ENCODE data around the gene ASXL1. TPM values are rescaled to one million over a fixed set of nuclear protein-coding genes. Genes with fewer than 3 reads are reported as not detected.

Gene ASXL1
- total and polyA plus RNA-seq, 2 experiments from 2014 or later, result 10.4 to 29.0 TPM

DNA sequence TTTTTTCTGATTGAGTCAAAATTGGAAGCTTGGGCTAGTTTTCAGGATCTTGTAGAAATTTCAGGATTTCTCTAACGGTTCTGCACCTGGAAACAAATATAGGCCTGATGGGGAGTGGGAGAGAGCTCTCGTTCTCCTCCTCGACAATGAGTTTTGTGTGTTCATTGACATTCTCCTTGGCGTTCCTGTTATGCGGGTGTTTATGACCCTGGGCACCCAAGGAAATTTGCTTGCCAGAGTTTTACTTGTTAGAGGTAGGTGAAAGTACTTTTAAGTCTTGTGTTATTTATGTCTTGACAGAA is 2.2 kb downstream of the ASXL1 start:
- H3K4me1 Mint-ChIP-seq, result peaks cover 12% of the 10 kb centered on the region
- H3K27ac Mint-ChIP-seq, result no peak overlapping the region
- Histone ChIP-seq H3K9me2 (ENCODE audit: insufficient read depth) (no peaks in the 10 kb centered on the region), H3F3A (replicated peaks; ENCODE audit: low read depth) (peaks cover 15% of the 10 kb centered on the region), H3K4me3 (no peak overlapping the region), H3K27ac (ENCODE audit: low read depth) (no peak overlapping the region), H2AFZ (no peak overlapping the region), H3K36me3 (ENCODE audit: insufficient read depth) (no peaks in the 10 kb centered on the region), H4K20me1 (replicated peaks; ENCODE audit: insufficient read depth) (peaks cover 59% of the 10 kb centered on the region), H3K4me2 (no peak overlapping the region), H3K79me2 (replicated peaks; ENCODE audit: insufficient read depth) (peaks cover 59% of the 10 kb centered on the region), H3K4me1 (ENCODE audit: insufficient read depth) (peaks cover 21% of the 10 kb centered on the region), H3K27me3 (ENCODE audit: insufficient read depth) (peaks cover 68% of the 10 kb centered on the region)
- DNase-seq (ENCODE audit: low spot score), result no peak
- H3K4me3 Mint-ChIP-seq, result peak overlapping the region; percentile 75; the same call in 1 of the 3 replicates
- no peaks in the 10 kb centered on the region; the same call in 2 of the 3 replicates for H3K9me3 Mint-ChIP-seq
- peaks cover 58% of the 10 kb centered on the region for H3K27me3 Mint-ChIP-seq (ENCODE audit: insufficient read depth, low read depth, poor library complexity)
- peaks cover 6% of the 10 kb centered on the region; the same call in 1 of the 3 replicates for H3K36me3 Mint-ChIP-seq (ENCODE audit: low read depth)
- TF ChIP-seq ZNF331 (CRISPR knock-in tag; IDR thresholded peaks at IDR 0.05; ENCODE audit: low read depth) (no peak), CREB1 (CRISPR knock-in tag; IDR thresholded peaks at IDR 0.05; ENCODE audit: low read depth) (no peak), JUNB (IDR thresholded peaks at IDR 0.05; ENCODE audit: unreplicated experiment) (no peak), NANOG (IDR thresholded peaks at IDR 0.05; ENCODE audit: borderline replicate concordance) (no peak), STAT1 (IDR thresholded peaks at IDR 0.05; ENCODE audit: unreplicated experiment) (no peak), EZH2phosphoT487 (IDR thresholded peaks at IDR 0.05; ENCODE audit: unreplicated experiment) (no peak), POLR2AphosphoS5 (IDR thresholded peaks at IDR 0.05; ENCODE audit: low read depth) (no peak), EZH2 (IDR thresholded peaks at IDR 0.05; ENCODE audit: low read depth, unreplicated experiment) (no peak), ZNF114 (CRISPR knock-in tag; IDR thresholded peaks at IDR 0.05) (no peak)
- TF ChIP-seq, protein P1, sequence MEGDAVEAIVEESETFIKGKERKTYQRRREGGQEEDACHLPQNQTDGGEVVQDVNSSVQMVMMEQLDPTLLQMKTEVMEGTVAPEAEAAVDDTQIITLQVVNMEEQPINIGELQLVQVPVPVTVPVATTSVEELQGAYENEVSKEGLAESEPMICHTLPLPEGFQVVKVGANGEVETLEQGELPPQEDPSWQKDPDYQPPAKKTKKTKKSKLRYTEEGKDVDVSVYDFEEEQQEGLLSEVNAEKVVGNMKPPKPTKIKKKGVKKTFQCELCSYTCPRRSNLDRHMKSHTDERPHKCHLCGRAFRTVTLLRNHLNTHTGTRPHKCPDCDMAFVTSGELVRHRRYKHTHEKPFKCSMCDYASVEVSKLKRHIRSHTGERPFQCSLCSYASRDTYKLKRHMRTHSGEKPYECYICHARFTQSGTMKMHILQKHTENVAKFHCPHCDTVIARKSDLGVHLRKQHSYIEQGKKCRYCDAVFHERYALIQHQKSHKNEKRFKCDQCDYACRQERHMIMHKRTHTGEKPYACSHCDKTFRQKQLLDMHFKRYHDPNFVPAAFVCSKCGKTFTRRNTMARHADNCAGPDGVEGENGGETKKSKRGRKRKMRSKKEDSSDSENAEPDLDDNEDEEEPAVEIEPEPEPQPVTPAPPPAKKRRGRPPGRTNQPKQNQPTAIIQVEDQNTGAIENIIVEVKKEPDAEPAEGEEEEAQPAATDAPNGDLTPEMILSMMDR (conservative IDR thresholded peaks at IDR 0.05; ENCODE audit: low read depth in 2 of 2), result no peak
- TF ChIP-seq, protein P2, sequence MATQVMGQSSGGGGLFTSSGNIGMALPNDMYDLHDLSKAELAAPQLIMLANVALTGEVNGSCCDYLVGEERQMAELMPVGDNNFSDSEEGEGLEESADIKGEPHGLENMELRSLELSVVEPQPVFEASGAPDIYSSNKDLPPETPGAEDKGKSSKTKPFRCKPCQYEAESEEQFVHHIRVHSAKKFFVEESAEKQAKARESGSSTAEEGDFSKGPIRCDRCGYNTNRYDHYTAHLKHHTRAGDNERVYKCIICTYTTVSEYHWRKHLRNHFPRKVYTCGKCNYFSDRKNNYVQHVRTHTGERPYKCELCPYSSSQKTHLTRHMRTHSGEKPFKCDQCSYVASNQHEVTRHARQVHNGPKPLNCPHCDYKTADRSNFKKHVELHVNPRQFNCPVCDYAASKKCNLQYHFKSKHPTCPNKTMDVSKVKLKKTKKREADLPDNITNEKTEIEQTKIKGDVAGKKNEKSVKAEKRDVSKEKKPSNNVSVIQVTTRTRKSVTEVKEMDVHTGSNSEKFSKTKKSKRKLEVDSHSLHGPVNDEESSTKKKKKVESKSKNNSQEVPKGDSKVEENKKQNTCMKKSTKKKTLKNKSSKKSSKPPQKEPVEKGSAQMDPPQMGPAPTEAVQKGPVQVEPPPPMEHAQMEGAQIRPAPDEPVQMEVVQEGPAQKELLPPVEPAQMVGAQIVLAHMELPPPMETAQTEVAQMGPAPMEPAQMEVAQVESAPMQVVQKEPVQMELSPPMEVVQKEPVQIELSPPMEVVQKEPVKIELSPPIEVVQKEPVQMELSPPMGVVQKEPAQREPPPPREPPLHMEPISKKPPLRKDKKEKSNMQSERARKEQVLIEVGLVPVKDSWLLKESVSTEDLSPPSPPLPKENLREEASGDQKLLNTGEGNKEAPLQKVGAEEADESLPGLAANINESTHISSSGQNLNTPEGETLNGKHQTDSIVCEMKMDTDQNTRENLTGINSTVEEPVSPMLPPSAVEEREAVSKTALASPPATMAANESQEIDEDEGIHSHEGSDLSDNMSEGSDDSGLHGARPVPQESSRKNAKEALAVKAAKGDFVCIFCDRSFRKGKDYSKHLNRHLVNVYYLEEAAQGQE (IDR thresholded peaks at IDR 0.05; ENCODE audit: unreplicated experiment), result no peak
- TF ChIP-seq, protein P3, sequence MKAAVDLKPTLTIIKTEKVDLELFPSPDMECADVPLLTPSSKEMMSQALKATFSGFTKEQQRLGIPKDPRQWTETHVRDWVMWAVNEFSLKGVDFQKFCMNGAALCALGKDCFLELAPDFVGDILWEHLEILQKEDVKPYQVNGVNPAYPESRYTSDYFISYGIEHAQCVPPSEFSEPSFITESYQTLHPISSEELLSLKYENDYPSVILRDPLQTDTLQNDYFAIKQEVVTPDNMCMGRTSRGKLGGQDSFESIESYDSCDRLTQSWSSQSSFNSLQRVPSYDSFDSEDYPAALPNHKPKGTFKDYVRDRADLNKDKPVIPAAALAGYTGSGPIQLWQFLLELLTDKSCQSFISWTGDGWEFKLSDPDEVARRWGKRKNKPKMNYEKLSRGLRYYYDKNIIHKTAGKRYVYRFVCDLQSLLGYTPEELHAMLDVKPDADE (IDR thresholded peaks at IDR 0.05), result no peak
- TF ChIP-seq, protein P4, sequence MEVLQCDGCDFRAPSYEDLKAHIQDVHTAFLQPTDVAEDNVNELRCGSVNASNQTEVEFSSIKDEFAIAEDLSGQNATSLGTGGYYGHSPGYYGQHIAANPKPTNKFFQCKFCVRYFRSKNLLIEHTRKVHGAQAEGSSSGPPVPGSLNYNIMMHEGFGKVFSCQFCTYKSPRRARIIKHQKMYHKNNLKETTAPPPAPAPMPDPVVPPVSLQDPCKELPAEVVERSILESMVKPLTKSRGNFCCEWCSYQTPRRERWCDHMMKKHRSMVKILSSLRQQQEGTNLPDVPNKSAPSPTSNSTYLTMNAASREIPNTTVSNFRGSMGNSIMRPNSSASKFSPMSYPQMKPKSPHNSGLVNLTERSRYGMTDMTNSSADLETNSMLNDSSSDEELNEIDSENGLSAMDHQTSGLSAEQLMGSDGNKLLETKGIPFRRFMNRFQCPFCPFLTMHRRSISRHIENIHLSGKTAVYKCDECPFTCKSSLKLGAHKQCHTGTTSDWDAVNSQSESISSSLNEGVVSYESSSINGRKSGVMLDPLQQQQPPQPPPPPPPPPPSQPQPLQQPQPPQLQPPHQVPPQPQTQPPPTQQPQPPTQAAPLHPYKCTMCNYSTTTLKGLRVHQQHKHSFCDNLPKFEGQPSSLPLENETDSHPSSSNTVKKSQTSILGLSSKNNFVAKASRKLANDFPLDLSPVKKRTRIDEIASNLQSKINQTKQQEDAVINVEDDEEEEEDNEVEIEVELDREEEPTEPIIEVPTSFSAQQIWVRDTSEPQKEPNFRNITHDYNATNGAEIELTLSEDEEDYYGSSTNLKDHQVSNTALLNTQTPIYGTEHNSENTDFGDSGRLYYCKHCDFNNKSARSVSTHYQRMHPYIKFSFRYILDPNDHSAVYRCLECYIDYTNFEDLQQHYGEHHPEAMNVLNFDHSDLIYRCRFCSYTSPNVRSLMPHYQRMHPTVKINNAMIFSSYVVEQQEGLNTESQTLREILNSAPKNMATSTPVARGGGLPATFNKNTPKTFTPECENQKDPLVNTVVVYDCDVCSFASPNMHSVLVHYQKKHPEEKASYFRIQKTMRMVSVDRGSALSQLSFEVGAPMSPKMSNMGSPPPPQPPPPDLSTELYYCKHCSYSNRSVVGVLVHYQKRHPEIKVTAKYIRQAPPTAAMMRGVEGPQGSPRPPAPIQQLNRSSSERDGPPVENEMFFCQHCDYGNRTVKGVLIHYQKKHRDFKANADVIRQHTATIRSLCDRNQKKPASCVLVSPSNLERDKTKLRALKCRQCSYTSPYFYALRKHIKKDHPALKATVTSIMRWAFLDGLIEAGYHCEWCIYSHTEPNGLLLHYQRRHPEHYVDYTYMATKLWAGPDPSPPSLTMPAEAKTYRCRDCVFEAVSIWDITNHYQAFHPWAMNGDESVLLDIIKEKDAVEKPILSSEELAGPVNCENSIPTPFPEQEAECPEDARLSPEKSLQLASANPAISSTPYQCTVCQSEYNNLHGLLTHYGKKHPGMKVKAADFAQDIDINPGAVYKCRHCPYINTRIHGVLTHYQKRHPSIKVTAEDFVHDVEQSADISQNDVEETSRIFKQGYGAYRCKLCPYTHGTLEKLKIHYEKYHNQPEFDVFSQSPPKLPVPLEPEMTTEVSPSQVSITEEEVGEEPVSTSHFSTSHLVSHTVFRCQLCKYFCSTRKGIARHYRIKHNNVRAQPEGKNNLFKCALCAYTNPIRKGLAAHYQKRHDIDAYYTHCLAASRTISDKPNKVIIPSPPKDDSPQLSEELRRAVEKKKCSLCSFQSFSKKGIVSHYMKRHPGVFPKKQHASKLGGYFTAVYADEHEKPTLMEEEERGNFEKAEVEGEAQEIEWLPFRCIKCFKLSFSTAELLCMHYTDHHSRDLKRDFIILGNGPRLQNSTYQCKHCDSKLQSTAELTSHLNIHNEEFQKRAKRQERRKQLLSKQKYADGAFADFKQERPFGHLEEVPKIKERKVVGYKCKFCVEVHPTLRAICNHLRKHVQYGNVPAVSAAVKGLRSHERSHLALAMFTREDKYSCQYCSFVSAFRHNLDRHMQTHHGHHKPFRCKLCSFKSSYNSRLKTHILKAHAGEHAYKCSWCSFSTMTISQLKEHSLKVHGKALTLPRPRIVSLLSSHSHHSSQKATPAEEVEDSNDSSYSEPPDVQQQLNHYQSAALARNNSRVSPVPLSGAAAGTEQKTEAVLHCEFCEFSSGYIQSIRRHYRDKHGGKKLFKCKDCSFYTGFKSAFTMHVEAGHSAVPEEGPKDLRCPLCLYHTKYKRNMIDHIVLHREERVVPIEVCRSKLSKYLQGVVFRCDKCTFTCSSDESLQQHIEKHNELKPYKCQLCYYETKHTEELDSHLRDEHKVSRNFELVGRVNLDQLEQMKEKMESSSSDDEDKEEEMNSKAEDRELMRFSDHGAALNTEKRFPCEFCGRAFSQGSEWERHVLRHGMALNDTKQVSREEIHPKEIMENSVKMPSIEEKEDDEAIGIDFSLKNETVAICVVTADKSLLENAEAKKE (CRISPR knock-in tag; IDR thresholded peaks at IDR 0.05), result no peak
- ATAC-seq, result no peak

Measured in GM23338 (cell line).